WTC11 (cell line): Measurements from ENCODE around the gene ACACA. TPM values are rescaled to one million over a fixed set of nuclear protein-coding genes. Genes with fewer than 3 reads are reported as not detected.

ENCODE experiments used
- ATAC-seq: fragments of 200-7000 bp; cut with Tn5 transposase; 2 replicates; pipeline ENCODE4 v1.10.0; 2021; ENCODE audit warnings: mild to moderate bottlenecking, moderate library complexity
- CTCF ChIA-PET: fragments of 300-600 bp; sonication (Branson Sonifier 250); formaldehyde crosslinking; loops from one replicate; lab custom pipeline; 2021; ENCODE audit warnings: antibody characterized with exemption; lab: Charles Lee
- POLR2A ChIA-PET: fragments of 350-600 bp; sonication (Branson Sonifier 250); formaldehyde crosslinking; loops from one replicate; lab custom pipeline; 2021; ENCODE audit warnings: antibody characterized with exemption; lab: Charles Lee
- DNase-seq: peaks from one replicate; pipeline ENCODE4 v3.0.0; 2021; ENCODE audit warnings: low spot score
- H3K27ac Mint-ChIP-seq: 2 replicates; pipeline ENCODE4 v1.8.0; 2021; ENCODE audit warnings: mixed read lengths
- H3K27me3 Mint-ChIP-seq: 2 replicates; pipeline ENCODE4 v1.8.0; 2021; ENCODE audit warnings: low read depth, mild to moderate bottlenecking, moderate library complexity, mixed read lengths
- H3K36me3 Mint-ChIP-seq: 2 replicates; pipeline ENCODE4 v1.8.0; 2021; ENCODE audit warnings: mixed read lengths
- H3K4me1 Mint-ChIP-seq: 2 replicates; pipeline ENCODE4 v1.8.0; 2022; ENCODE audit warnings: mixed read lengths
- H3K4me3 Mint-ChIP-seq: 2 replicates; pipeline ENCODE4 v1.8.0; 2021; ENCODE audit warnings: mild to moderate bottlenecking, moderate library complexity, mixed read lengths
- H3K9me3 Mint-ChIP-seq: 2 replicates; pipeline ENCODE4 v1.8.0; 2021; ENCODE audit warnings: mixed read lengths
- CREB1 ChIP-seq: sonication (generic); formaldehyde crosslinking; IDR thresholded peaks from 2 replicates; pipeline ENCODE4 v1.8.0; 2023; ENCODE audit warnings: mild to moderate bottlenecking, missing genetic modification reagents
- ESRRA ChIP-seq: sonication (generic); formaldehyde crosslinking; IDR thresholded peaks from 2 replicates; pipeline ENCODE4 v1.8.1; 2022; ENCODE audit warnings: mild to moderate bottlenecking, missing genetic modification reagents, borderline replicate concordance
- GABPB1 ChIP-seq: sonication (generic); formaldehyde crosslinking; IDR thresholded peaks from 2 replicates; pipeline ENCODE4 v1.8.1; 2023; ENCODE audit warnings: mild to moderate bottlenecking, missing genetic modification reagents
- IRF2 ChIP-seq: sonication (generic); formaldehyde crosslinking; IDR thresholded peaks from 2 replicates; pipeline ENCODE4 v1.8.0; 2022; ENCODE audit warnings: low read depth, missing genetic modification reagents, borderline replicate concordance
- KAT7 ChIP-seq: sonication (generic); formaldehyde crosslinking; IDR thresholded peaks from 2 replicates; pipeline ENCODE4 v1.8.1; 2023; ENCODE audit warnings: missing genetic modification reagents, mild to moderate bottlenecking, borderline replicate concordance
- NFYB ChIP-seq: sonication (generic); formaldehyde crosslinking; conservative IDR thresholded peaks from 2 replicates; pipeline ENCODE4 v1.8.0; 2022; ENCODE audit warnings: low read depth, missing genetic modification reagents
- NR3C1 ChIP-seq: sonication (generic); formaldehyde crosslinking; conservative IDR thresholded peaks from 2 replicates; pipeline ENCODE4 v1.8.1; 2023; ENCODE audit warnings: low read depth, mild to moderate bottlenecking, missing genetic modification reagents
- PRRX2 ChIP-seq: fragments of 250-450 bp; sonication (Bioruptor Pico); IDR thresholded peaks from 2 replicates; pipeline ENCODE4 v1.8.0; 2021; ENCODE audit warnings: mild to moderate bottlenecking
- RELA ChIP-seq: sonication (generic); formaldehyde crosslinking; IDR thresholded peaks from 2 replicates; pipeline ENCODE4 v1.8.1; 2022; ENCODE audit warnings: missing genetic modification reagents, mild to moderate bottlenecking, borderline replicate concordance
- TP53 ChIP-seq: sonication (generic); formaldehyde crosslinking; IDR thresholded peaks from 2 replicates; pipeline ENCODE4 v1.8.1; 2023; ENCODE audit warnings: mild to moderate bottlenecking, missing genetic modification reagents
- ZBTB21 ChIP-seq: sonication (generic); formaldehyde crosslinking; IDR thresholded peaks from 2 replicates; pipeline ENCODE4 v1.8.1; 2023; ENCODE audit warnings: mild to moderate bottlenecking, missing genetic modification reagents, borderline replicate concordance
- ZNF396 ChIP-seq: fragments of 250-450 bp; sonication (Bioruptor Pico); IDR thresholded peaks from 2 replicates; pipeline ENCODE4 v1.8.0; 2021; ENCODE audit warnings: mild to moderate bottlenecking, moderate library complexity, borderline replicate concordance
- total RNA-seq: library from RNA; stranded (reverse); gene quantifications from 3 replicates; pipeline ENCODE4 v1.2.3, GENCODE V29; 2021
- TF ChIP-seq, protein P1 (sequence below): sonication (generic); formaldehyde crosslinking; IDR thresholded peaks from 2 replicates; pipeline ENCODE4 v1.8.1; 2023; ENCODE audit warnings: mild to moderate bottlenecking, missing genetic modification reagents, borderline replicate concordance
- TF ChIP-seq, protein P2 (sequence below): sonication (generic); formaldehyde crosslinking; IDR thresholded peaks from 2 replicates; pipeline ENCODE4 v1.8.0; 2023; ENCODE audit warnings: missing genetic modification reagents
- TF ChIP-seq, protein P3 (sequence below): sonication (generic); formaldehyde crosslinking; conservative IDR thresholded peaks from 2 replicates; pipeline ENCODE4 v1.8.1; 2023; ENCODE audit warnings: mild to moderate bottlenecking, low read depth, missing genetic modification reagents, moderate library complexity
- TF ChIP-seq, protein P4 (sequence below): fragments of 250-450 bp; sonication (Bioruptor Pico); IDR thresholded peaks from 2 replicates; pipeline ENCODE4 v1.8.0; 2021; ENCODE audit warnings: mild to moderate bottlenecking
- TF ChIP-seq, protein P5 (sequence below): sonication (generic); formaldehyde crosslinking; conservative IDR thresholded peaks from 2 replicates; pipeline ENCODE4 v1.8.1; 2022; ENCODE audit warnings: mild to moderate bottlenecking, missing genetic modification reagents
- TF ChIP-seq, protein P6 (sequence below): fragments of 200-600 bp; IDR thresholded peaks from 2 replicates; pipeline ENCODE4 v1.8.0; 2022; ENCODE audit warnings: antibody characterized with exemption
- TF ChIP-seq, protein P7 (sequence below): sonication (generic); formaldehyde crosslinking; IDR thresholded peaks from 2 replicates; pipeline ENCODE4 v1.8.1; 2022; ENCODE audit warnings: missing genetic modification reagents, borderline replicate concordance

Gene ACACA
- total RNA-seq, 1 experiment from 2014 or later = 167 TPM

DNA sequence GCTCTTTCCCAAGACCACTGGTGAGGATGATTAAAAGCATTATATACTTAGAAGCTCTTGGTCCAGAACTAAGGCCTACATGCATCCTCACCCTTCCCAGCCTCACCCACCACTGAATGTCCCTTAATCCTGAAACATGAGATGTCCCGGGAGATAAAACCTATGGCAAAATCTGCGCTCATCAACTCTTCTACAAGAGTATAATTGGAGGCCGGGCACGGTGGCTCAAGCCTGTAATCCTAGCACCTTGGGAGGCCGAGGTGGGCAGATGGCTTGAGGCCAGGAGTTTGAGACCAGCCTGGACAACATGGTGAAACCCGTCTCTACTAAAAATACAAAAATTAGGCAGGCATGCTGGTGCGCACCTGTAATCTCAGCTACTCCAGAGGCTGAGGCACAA lies 13.3 kb downstream of the ACACA start (continued):
- TF ChIP-seq, protein P1, sequence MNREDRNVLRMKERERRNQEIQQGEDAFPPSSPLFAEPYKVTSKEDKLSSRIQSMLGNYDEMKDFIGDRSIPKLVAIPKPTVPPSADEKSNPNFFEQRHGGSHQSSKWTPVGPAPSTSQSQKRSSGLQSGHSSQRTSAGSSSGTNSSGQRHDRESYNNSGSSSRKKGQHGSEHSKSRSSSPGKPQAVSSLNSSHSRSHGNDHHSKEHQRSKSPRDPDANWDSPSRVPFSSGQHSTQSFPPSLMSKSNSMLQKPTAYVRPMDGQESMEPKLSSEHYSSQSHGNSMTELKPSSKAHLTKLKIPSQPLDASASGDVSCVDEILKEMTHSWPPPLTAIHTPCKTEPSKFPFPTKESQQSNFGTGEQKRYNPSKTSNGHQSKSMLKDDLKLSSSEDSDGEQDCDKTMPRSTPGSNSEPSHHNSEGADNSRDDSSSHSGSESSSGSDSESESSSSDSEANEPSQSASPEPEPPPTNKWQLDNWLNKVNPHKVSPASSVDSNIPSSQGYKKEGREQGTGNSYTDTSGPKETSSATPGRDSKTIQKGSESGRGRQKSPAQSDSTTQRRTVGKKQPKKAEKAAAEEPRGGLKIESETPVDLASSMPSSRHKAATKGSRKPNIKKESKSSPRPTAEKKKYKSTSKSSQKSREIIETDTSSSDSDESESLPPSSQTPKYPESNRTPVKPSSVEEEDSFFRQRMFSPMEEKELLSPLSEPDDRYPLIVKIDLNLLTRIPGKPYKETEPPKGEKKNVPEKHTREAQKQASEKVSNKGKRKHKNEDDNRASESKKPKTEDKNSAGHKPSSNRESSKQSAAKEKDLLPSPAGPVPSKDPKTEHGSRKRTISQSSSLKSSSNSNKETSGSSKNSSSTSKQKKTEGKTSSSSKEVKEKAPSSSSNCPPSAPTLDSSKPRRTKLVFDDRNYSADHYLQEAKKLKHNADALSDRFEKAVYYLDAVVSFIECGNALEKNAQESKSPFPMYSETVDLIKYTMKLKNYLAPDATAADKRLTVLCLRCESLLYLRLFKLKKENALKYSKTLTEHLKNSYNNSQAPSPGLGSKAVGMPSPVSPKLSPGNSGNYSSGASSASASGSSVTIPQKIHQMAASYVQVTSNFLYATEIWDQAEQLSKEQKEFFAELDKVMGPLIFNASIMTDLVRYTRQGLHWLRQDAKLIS = no peak
- TF ChIP-seq TP53 (CRISPR knock-in tag) = no peak
- no peak for TF ChIP-seq KAT7
- no peak for TF ChIP-seq IRF2 (CRISPR knock-in tag)
- TF ChIP-seq CREB1 (CRISPR knock-in tag) = no peak
- no peak for TF ChIP-seq NR3C1
- TF ChIP-seq, protein P2, sequence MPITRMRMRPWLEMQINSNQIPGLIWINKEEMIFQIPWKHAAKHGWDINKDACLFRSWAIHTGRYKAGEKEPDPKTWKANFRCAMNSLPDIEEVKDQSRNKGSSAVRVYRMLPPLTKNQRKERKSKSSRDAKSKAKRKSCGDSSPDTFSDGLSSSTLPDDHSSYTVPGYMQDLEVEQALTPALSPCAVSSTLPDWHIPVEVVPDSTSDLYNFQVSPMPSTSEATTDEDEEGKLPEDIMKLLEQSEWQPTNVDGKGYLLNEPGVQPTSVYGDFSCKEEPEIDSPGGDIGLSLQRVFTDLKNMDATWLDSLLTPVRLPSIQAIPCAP (CRISPR knock-in tag) = no peak

DNA sequence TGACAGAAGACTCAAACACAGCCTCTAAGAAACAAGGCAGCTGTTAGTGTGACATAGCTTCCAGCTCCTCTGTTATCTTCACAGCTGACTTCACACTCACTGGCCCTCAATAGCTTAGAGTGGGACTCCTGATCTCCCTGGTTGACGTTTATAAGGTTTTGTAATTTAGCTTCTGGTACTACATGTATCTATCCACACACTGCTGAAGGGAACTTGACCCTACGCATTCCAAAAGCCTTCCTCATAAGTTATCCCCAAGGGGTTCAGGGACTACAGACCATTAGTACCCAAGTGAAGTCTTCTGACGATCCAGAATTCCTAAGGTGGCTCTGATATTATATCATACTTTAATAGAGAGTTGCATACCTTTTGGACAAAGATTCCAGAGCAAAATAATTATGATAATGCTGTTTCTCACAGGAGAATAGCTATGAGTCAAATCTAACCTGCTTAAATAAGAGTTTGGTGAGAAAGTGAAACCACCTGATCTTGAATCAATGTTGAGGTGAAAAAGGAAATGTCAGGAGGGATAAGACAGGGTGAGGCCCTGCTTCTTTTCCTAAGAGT lies 14.5 kb downstream of the ACACA start:
- POLR2A ChIA-PET = no interaction called here

DNA sequence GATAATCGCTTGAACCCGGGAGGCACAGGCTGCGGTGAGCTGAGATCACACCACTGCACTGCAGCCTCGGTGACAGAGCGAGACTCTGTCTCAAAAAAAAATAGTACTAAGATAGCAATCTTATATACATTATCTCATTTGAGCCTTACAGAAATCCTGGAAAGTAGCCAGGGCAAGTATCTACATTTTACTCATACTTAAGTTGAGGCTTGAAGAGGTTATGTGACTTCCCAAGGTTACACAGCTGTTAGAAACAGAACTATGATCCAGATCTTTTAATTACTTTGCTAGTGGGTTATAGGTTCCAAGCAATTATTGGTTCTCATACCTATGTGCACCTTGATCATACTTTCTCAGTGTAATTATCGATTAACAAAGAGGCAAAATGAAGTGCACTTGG lies 15.5 kb downstream of the ACACA start:
- H3K36me3 Mint-ChIP-seq = no peaks in the 10 kb centered on the region
- no peak for TF ChIP-seq IRF2 (CRISPR knock-in tag)
- TF ChIP-seq NFYB = no peak
- TF ChIP-seq, protein P3, sequence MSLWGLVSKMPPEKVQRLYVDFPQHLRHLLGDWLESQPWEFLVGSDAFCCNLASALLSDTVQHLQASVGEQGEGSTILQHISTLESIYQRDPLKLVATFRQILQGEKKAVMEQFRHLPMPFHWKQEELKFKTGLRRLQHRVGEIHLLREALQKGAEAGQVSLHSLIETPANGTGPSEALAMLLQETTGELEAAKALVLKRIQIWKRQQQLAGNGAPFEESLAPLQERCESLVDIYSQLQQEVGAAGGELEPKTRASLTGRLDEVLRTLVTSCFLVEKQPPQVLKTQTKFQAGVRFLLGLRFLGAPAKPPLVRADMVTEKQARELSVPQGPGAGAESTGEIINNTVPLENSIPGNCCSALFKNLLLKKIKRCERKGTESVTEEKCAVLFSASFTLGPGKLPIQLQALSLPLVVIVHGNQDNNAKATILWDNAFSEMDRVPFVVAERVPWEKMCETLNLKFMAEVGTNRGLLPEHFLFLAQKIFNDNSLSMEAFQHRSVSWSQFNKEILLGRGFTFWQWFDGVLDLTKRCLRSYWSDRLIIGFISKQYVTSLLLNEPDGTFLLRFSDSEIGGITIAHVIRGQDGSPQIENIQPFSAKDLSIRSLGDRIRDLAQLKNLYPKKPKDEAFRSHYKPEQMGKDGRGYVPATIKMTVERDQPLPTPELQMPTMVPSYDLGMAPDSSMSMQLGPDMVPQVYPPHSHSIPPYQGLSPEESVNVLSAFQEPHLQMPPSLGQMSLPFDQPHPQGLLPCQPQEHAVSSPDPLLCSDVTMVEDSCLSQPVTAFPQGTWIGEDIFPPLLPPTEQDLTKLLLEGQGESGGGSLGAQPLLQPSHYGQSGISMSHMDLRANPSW (CRISPR knock-in tag) = no peak
- TF ChIP-seq, protein P2 (CRISPR knock-in tag) = no peak
- TF ChIP-seq, protein P4, sequence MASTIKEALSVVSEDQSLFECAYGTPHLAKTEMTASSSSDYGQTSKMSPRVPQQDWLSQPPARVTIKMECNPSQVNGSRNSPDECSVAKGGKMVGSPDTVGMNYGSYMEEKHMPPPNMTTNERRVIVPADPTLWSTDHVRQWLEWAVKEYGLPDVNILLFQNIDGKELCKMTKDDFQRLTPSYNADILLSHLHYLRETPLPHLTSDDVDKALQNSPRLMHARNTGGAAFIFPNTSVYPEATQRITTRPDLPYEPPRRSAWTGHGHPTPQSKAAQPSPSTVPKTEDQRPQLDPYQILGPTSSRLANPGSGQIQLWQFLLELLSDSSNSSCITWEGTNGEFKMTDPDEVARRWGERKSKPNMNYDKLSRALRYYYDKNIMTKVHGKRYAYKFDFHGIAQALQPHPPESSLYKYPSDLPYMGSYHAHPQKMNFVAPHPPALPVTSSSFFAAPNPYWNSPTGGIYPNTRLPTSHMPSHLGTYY (CRISPR knock-in tag) = no peak
- TF ChIP-seq, protein P5, sequence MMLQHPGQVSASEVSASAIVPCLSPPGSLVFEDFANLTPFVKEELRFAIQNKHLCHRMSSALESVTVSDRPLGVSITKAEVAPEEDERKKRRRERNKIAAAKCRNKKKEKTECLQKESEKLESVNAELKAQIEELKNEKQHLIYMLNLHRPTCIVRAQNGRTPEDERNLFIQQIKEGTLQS (CRISPR knock-in tag) = no peak
- TF ChIP-seq, protein P6, sequence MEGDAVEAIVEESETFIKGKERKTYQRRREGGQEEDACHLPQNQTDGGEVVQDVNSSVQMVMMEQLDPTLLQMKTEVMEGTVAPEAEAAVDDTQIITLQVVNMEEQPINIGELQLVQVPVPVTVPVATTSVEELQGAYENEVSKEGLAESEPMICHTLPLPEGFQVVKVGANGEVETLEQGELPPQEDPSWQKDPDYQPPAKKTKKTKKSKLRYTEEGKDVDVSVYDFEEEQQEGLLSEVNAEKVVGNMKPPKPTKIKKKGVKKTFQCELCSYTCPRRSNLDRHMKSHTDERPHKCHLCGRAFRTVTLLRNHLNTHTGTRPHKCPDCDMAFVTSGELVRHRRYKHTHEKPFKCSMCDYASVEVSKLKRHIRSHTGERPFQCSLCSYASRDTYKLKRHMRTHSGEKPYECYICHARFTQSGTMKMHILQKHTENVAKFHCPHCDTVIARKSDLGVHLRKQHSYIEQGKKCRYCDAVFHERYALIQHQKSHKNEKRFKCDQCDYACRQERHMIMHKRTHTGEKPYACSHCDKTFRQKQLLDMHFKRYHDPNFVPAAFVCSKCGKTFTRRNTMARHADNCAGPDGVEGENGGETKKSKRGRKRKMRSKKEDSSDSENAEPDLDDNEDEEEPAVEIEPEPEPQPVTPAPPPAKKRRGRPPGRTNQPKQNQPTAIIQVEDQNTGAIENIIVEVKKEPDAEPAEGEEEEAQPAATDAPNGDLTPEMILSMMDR = no peak
- TF ChIP-seq PRRX2 (CRISPR knock-in tag) = no peak

More for the DNA sequence above, 14.5 kb downstream of the ACACA start:
- CTCF ChIA-PET = interaction anchor here (8.0 kb wide), 1 partner anchor 18 kb away, joined by 68 read pairs; no protein-coding TSS in a partner anchor
- Mint-ChIP-seq H3K4me3 (no peak overlapping the region), H3K27ac (no peak overlapping the region)
- DNase-seq = no peak
- TF ChIP-seq ESRRA (CRISPR knock-in tag) = no peak
- TF ChIP-seq RELA (CRISPR knock-in tag) = no peak
- TF ChIP-seq ZBTB21 (CRISPR knock-in tag) = no peak
- TF ChIP-seq, protein P7, sequence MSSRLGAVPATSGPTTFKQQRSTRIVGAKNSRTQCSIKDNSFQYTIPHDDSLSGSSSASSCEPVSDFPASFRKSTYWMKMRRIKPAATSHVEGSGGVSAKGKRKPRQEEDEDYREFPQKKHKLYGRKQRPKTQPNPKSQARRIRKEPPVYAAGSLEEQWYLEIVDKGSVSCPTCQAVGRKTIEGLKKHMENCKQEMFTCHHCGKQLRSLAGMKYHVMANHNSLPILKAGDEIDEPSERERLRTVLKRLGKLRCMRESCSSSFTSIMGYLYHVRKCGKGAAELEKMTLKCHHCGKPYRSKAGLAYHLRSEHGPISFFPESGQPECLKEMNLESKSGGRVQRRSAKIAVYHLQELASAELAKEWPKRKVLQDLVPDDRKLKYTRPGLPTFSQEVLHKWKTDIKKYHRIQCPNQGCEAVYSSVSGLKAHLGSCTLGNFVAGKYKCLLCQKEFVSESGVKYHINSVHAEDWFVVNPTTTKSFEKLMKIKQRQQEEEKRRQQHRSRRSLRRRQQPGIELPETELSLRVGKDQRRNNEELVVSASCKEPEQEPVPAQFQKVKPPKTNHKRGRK (CRISPR knock-in tag) = no peak
- no peak for TF ChIP-seq CREB1 (CRISPR knock-in tag)
- no peak for TF ChIP-seq ZNF396 (CRISPR knock-in tag)
- no peak for TF ChIP-seq GABPB1 (CRISPR knock-in tag)
- TF ChIP-seq, all 79 proteins: peak for 0
- Mint-ChIP-seq H3K9me3 (no peaks in the 10 kb centered on the region), H3K4me1 (no peaks in the 10 kb centered on the region), H3K36me3 (no peaks in the 10 kb centered on the region), H3K27me3 (no peaks in the 10 kb centered on the region)
- ATAC-seq = no peak

More for the DNA sequence above, 15.5 kb downstream of the ACACA start:
- Mint-ChIP-seq H3K27ac (no peak overlapping the region), H3K27me3 (no peaks in the 10 kb centered on the region), H3K9me3 (no peaks in the 10 kb centered on the region), H3K4me1 (peaks cover 4% of the 10 kb centered on the region; the same call in 1 of the 2 replicates), H3K4me3 (no peak overlapping the region)
- no peak for DNase-seq
- no peak for ATAC-seq
- POLR2A ChIA-PET = interaction anchor here (0.7 kb wide), 1 partner anchor 14 kb away, joined by 3 read pairs; no protein-coding TSS in a partner anchor
- CTCF ChIA-PET = interaction anchor here (0.6 to 8.0 kb wide), 2 partner anchors 17 to 180 kb away, joined by 5 to 68 read pairs; no protein-coding TSS in a partner anchor
